H1 (cell line): Measurements from ENCODE around the gene UNC80. TPM values are rescaled to one million over a fixed set of nuclear protein-coding genes. Genes with fewer than 3 reads are reported as not detected.

ENCODE experiments used
- CTCF ChIA-PET: fragments of 300-600 bp; sonication (Branson Sonifier 250); formaldehyde crosslinking; loops from one replicate; lab custom pipeline; 2021; ENCODE audit not compliant: partially characterized antibody; lab: Charles Lee
- POLR2A ChIA-PET: fragments of 300-600 bp; sonication (Branson Sonifier 250); formaldehyde crosslinking; loops from one replicate; lab custom pipeline; 2021; ENCODE audit warnings: inconsistent platforms; ENCODE audit not compliant: partially characterized antibody; lab: Charles Lee
- DNase-seq, 2 experiments: peaks; one replicate each; pipeline versions ENCODE4 v3.0.0 to v3.0.0-alpha.2; 2010 to 2022; ENCODE audit warnings: low spot score in 2 of 2, low read depth in 1 of 2, mixed read lengths in 1 of 2
- FAIRE-seq: peaks from 2 replicates; lab custom pipeline; 2011; peaks lifted over from hg19 to GRCh38; lab: Jason Lieb, UNC
- H2AFZ ChIP-seq: 2 replicates; pipeline ENCODE4 v1.8.1; 2012; ENCODE audit warnings: low read length, inconsistent platforms
- H2AK5ac ChIP-seq: 2 replicates; pipeline ENCODE4 v1.6.1; 2013; ENCODE audit warnings: low read depth, low read length
- H2BK120ac ChIP-seq: replicated peaks from 2 replicates; pipeline ENCODE3; 2013; ENCODE audit warnings: low read depth, low read length, inconsistent platforms
- H2BK12ac ChIP-seq: 2 replicates; pipeline ENCODE4 v1.6.1; 2013; ENCODE audit warnings: low read depth, low read length
- H2BK15ac ChIP-seq: 2 replicates; pipeline ENCODE4 v1.6.1; 2013; ENCODE audit warnings: low read length
- H2BK20ac ChIP-seq: 2 replicates; pipeline ENCODE4 v1.6.1; 2013; ENCODE audit warnings: low read length
- H2BK5ac ChIP-seq: 2 replicates; pipeline ENCODE4 v1.6.1; 2013; ENCODE audit warnings: low read depth, low read length
- H3K14ac ChIP-seq: 2 replicates; pipeline ENCODE4 v1.6.1; 2013; ENCODE audit warnings: inconsistent platforms; ENCODE audit not compliant: insufficient read length
- H3K18ac ChIP-seq: 2 replicates; pipeline ENCODE4 v1.6.1; 2013; ENCODE audit warnings: low read length; ENCODE audit errors: extremely low read depth
- H3K23ac ChIP-seq: 2 replicates; pipeline ENCODE4 v1.6.1; 2013; ENCODE audit warnings: inconsistent platforms; ENCODE audit not compliant: insufficient read length
- H3K23me2 ChIP-seq: 2 replicates; pipeline ENCODE4 v1.6.1; 2013; ENCODE audit warnings: low read depth, low read length
- H3K27ac ChIP-seq: 2 replicates; pipeline ENCODE4 v1.6.1; 2011; ENCODE audit warnings: low read depth, low read length, inconsistent platforms
- H3K27me3 ChIP-seq, 4 experiments: replicated peaks in 1 of 4; 1 replicate in 1 of 4; 2 replicates in 3 of 4; pipeline versions ENCODE4 v1.6.1 to v1.8.1; 2011 to 2013; ENCODE audit warnings: low read length in 3 of 4, mild to moderate bottlenecking in 3 of 4, inconsistent platforms in 2 of 4, mixed read lengths in 2 of 4, moderate library complexity in 1 of 4; ENCODE audit not compliant: control insufficient read depth in 3 of 4, insufficient read depth in 3 of 4; ENCODE audit errors: extremely low read depth in 1 of 4
- H3K36me3 ChIP-seq, 4 experiments: 2 replicates each; pipeline versions ENCODE4 v1.6.1 to v1.8.1; 2011 to 2013; ENCODE audit warnings: mild to moderate bottlenecking in 4 of 4, low read length in 3 of 4, moderate library complexity in 2 of 4, control low read depth in 1 of 4, inconsistent platforms in 1 of 4; ENCODE audit not compliant: insufficient read depth in 4 of 4, control insufficient read depth in 2 of 4
- H3K4ac ChIP-seq: replicated peaks from 2 replicates; pipeline ENCODE3; 2013; ENCODE audit warnings: low read length, low read depth, mixed read lengths, inconsistent platforms; ENCODE audit not compliant: insufficient read length
- H3K4me1 ChIP-seq, 4 experiments: replicated peaks in 1 of 4; 1 replicate in 1 of 4; 2 replicates in 3 of 4; pipeline versions ENCODE4 v1.6.1 to v1.8.1; 2011 to 2013; ENCODE audit warnings: low read length in 3 of 4, inconsistent platforms in 2 of 4, mixed read lengths in 1 of 4; ENCODE audit not compliant: insufficient read depth in 4 of 4, control insufficient read depth in 3 of 4
- H3K4me2 ChIP-seq, 2 experiments: 2 replicates each; pipeline versions ENCODE4 v1.6.1 to v1.8.1; 2011 to 2013; ENCODE audit warnings: low read depth in 2 of 2, low read length in 2 of 2, control low read depth in 1 of 2, inconsistent platforms in 1 of 2, mild to moderate bottlenecking in 1 of 2; ENCODE audit not compliant: insufficient read depth in 1 of 2
- H3K4me3 ChIP-seq, 4 experiments: fragments of 200-600, 300-600 bp in 1 of 4; sonication (generic), shearing (Covaris generic), sonication (Bioruptor Twin) in 1 of 4; 2 replicates each; pipeline versions ENCODE4 v1.5.1 to v1.8.1; 2011 to 2016; ENCODE audit warnings: low read length in 4 of 4, low read depth in 3 of 4, control low read depth in 2 of 4, inconsistent platforms in 2 of 4, mild to moderate bottlenecking in 2 of 4, mixed read lengths in 1 of 4, moderate library complexity in 1 of 4; ENCODE audit not compliant: insufficient read depth in 2 of 4; ENCODE audit errors: extremely low read depth in 1 of 4
- H3K56ac ChIP-seq: replicated peaks from 2 replicates; pipeline ENCODE3; 2013; ENCODE audit warnings: low read depth, mild to moderate bottlenecking, mixed read lengths, low read length, inconsistent platforms; ENCODE audit not compliant: insufficient read length
- H3K79me1 ChIP-seq: 2 replicates; pipeline ENCODE4 v1.6.1; 2013; ENCODE audit warnings: low read depth, low read length, control low read depth
- H3K79me2 ChIP-seq, 2 experiments: 2 replicates each; pipeline versions ENCODE4 v1.6.1 to v1.8.1; 2012 to 2013; ENCODE audit warnings: low read length in 2 of 2, mild to moderate bottlenecking in 2 of 2, inconsistent platforms in 1 of 2; ENCODE audit not compliant: insufficient read depth in 2 of 2, control insufficient read depth in 1 of 2
- H3K9ac ChIP-seq, 4 experiments: replicated peaks in 1 of 4; 1 replicate in 1 of 4; 2 replicates in 3 of 4; pipeline versions ENCODE4 v1.6.1 to v1.8.1; 2011 to 2013; ENCODE audit warnings: low read depth in 3 of 4, low read length in 3 of 4, control low read depth in 2 of 4, mild to moderate bottlenecking in 2 of 4, moderate library complexity in 2 of 4, inconsistent platforms in 1 of 4; ENCODE audit errors: extremely low read depth in 1 of 4
- H3K9me3 ChIP-seq, 2 experiments: 2 replicates each; pipeline versions ENCODE4 v1.6.1 to v1.8.1; 2012 to 2013; ENCODE audit warnings: mild to moderate bottlenecking in 2 of 2, moderate library complexity in 2 of 2, control low read depth in 1 of 2, inconsistent platforms in 1 of 2, low read depth in 1 of 2, low read length in 1 of 2, mixed read lengths in 1 of 2; ENCODE audit not compliant: insufficient read depth in 2 of 2
- H4K20me1 ChIP-seq, 2 experiments: replicated peaks in 1 of 2; 2 replicates each; pipeline versions ENCODE3 to v1.8.1; 2011 to 2013; ENCODE audit warnings: inconsistent platforms in 2 of 2, low read length in 2 of 2, mild to moderate bottlenecking in 1 of 2; ENCODE audit not compliant: insufficient read depth in 2 of 2, control insufficient read depth in 1 of 2
- H4K5ac ChIP-seq: 2 replicates; pipeline ENCODE4 v1.6.1; 2013; ENCODE audit warnings: low read length, low read depth, mixed read lengths, inconsistent platforms; ENCODE audit not compliant: insufficient read length
- H4K8ac ChIP-seq: 2 replicates; pipeline ENCODE4 v1.8.0; 2013; ENCODE audit warnings: mild to moderate bottlenecking, moderate library complexity, low read length, inconsistent platforms; ENCODE audit not compliant: insufficient read depth; ENCODE audit errors: extremely low read depth
- H4K91ac ChIP-seq: replicated peaks from 2 replicates; pipeline ENCODE3; 2013; ENCODE audit warnings: low read length, mixed read lengths, inconsistent platforms; ENCODE audit not compliant: insufficient read length
- BCL11A ChIP-seq, 2 experiments: IDR thresholded peaks; one replicate each; pipeline ENCODE4 v1.6.1; 2011; ENCODE audit warnings: low read depth in 2 of 2, low read length in 2 of 2, mild to moderate bottlenecking in 2 of 2
- CBX5 ChIP-seq: fragments of 300-800, 300-1000 bp; sonication (generic); IDR thresholded peaks from 2 replicates; pipeline ENCODE4 v1.7.1; 2016; ENCODE audit warnings: antibody characterized with exemption, low read length, low read depth
- CEBPB ChIP-seq: IDR thresholded peaks from 2 replicates; pipeline ENCODE4 v1.6.1; 2012; ENCODE audit warnings: low read depth, low read length
- EZH2 ChIP-seq: fragments of 200-600 bp; sonication (generic); IDR thresholded peaks from 2 replicates; pipeline ENCODE4 v1.7.1; 2012; ENCODE audit warnings: low read depth, mild to moderate bottlenecking, moderate library complexity, low read length, inconsistent platforms; ENCODE audit not compliant: severe bottlenecking
- FOSL1 ChIP-seq: IDR thresholded peaks from 2 replicates; pipeline ENCODE4 v1.6.1; 2011; ENCODE audit warnings: mild to moderate bottlenecking, low read depth, low read length, moderate library complexity; ENCODE audit not compliant: insufficient read depth
- GABPA ChIP-seq: IDR thresholded peaks from 2 replicates; pipeline ENCODE4 v1.6.1; 2011; ENCODE audit warnings: mild to moderate bottlenecking, low read length, moderate library complexity, borderline replicate concordance; ENCODE audit not compliant: insufficient read depth
- HDAC6 ChIP-seq: IDR thresholded peaks from one replicate; pipeline ENCODE4 v1.7.1; 2012; ENCODE audit warnings: low read depth, mild to moderate bottlenecking, inconsistent platforms, low read length, moderate library complexity
- JUND ChIP-seq: IDR thresholded peaks from 2 replicates; pipeline ENCODE4 v1.6.1; 2011; ENCODE audit warnings: mild to moderate bottlenecking, improper control_type of control experiment, low read length
- KDM1A ChIP-seq: fragments of 200-600, 300-600 bp; sonication (generic); IDR thresholded peaks from 2 replicates; pipeline ENCODE4 v1.7.1; 2016; ENCODE audit warnings: mild to moderate bottlenecking, low read length, borderline replicate concordance
- KDM4A ChIP-seq: IDR thresholded peaks from one replicate; pipeline ENCODE4 v1.7.1; 2012; ENCODE audit warnings: low read depth, mild to moderate bottlenecking, moderate library complexity, low read length, inconsistent platforms; ENCODE audit not compliant: severe bottlenecking
- NANOG ChIP-seq: IDR thresholded peaks from 2 replicates; pipeline ENCODE4 v1.6.1; 2011; ENCODE audit warnings: low read length, low read depth, mild to moderate bottlenecking, inconsistent platforms; ENCODE audit not compliant: insufficient read depth, poor library complexity, severe bottlenecking
- POLR2A ChIP-seq, 2 experiments: IDR thresholded peaks; 1 replicate in 1 of 2; 2 replicates in 1 of 2; pipeline ENCODE4 v1.6.1; 2011; ENCODE audit warnings: low read depth in 2 of 2, low read length in 2 of 2, mild to moderate bottlenecking in 2 of 2; ENCODE audit errors: control extremely low read depth in 1 of 2
- POU5F1 ChIP-seq: IDR thresholded peaks from 2 replicates; pipeline ENCODE4 v1.6.1; 2011; ENCODE audit warnings: low read depth, mild to moderate bottlenecking, low read length, moderate library complexity
- TEAD4 ChIP-seq: IDR thresholded peaks from 2 replicates; pipeline ENCODE4 v1.6.1; 2012; ENCODE audit warnings: low read depth, low read length, inconsistent platforms, mixed read lengths
- YY1 ChIP-seq: IDR thresholded peaks from 2 replicates; pipeline ENCODE4 v1.6.1; 2011; ENCODE audit warnings: low read depth, mild to moderate bottlenecking, low read length
- polyA plus RNA-seq, 7 experiments: library from polyadenylated mRNA; depleted of rRNA in 3 of 7; stranded (reverse) in 5 of 7; unstranded in 2 of 7; fragments of >200 nt in 5 of 7; fragments of 200-250 nt in 2 of 7; gene quantifications; 1 replicate in 5 of 7; 2 replicates in 1 of 7; 4 replicates in 1 of 7; pipeline versions ENCODE4 v1.2.1 to v1.2.3, GENCODE V29; 2011 to 2013; ENCODE audit warnings: missing spikeins in 2 of 7, mixed read lengths in 2 of 7
- total RNA-seq: library from RNA; stranded (reverse); fragmentation: NEBNext Ultra II Directional; extraction: Animal tissue kit (Norgen Biotek cat#: 25700); gene quantifications from 2 replicates; pipeline ENCODE4 v1.2.1, GENCODE V29; 2021

Gene UNC80
- total and polyA plus RNA-seq, 2 of the 8 experiments (the other 6 are each of a cell fraction or from before 2014, with no cell fraction given), result 0.53 to 0.56 TPM

DNA sequence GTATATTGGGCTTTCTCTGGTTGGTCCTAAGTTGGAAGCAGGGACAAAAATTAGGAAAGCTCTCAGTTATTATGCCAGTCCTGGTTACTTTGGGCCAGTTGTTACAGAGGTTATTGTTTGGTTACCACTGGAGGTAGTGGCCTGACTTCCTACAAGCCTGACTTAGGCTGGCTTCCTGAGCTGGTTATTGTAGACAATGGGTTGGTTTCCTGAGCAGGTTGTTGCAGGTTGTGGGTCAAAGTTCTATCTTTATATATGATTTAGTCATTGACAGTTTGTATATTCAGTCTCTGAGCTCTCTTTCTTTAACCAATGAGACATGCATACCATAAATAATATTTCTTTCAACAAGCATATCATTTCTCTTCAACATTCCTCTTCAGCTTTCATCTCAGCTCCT, 172.1 kb downstream of the UNC80 start:
- no peak overlapping the region for H2AK5ac ChIP-seq
- no peak overlapping the region for H2BK12ac ChIP-seq
- no peak overlapping the region for H3K14ac ChIP-seq
- no peaks in the 10 kb centered on the region for H3K36me3 ChIP-seq
- no peak overlapping the region for H3K4me2 ChIP-seq
- no peaks in the 10 kb centered on the region for H3K79me2 ChIP-seq
- no peak overlapping the region for H3K9ac ChIP-seq
- no peak overlapping the region for H2BK5ac ChIP-seq
- H3K27me3 ChIP-seq, result no peaks in the 10 kb centered on the region
- no peak overlapping the region for H2BK15ac ChIP-seq
- ChIA-PET CTCF (interaction anchor here (0.7 to 1.2 kb wide), 4 partner anchors 12 to 34 kb away, joined by 3 to 4 read pairs (median 3); no protein-coding TSS in a partner anchor), POLR2A (interaction anchor here (0.6 kb wide), 1 partner anchor 1556 kb away, joined by 3 read pairs; no protein-coding TSS in a partner anchor)
- H3K4ac ChIP-seq, result no peak overlapping the region
- no peaks in the 10 kb centered on the region for H3K9me3 ChIP-seq
- peaks cover 0 to 4% (median 0%) of the 10 kb centered on the region in 4 experiments; a peak in 1 of 7 replicates for H3K4me1 ChIP-seq
- no peak overlapping the region for H3K4me3 ChIP-seq
- FAIRE-seq, result no peak
- H4K91ac ChIP-seq, result no peak overlapping the region
- no peaks in the 10 kb centered on the region for H3K23me2 ChIP-seq
- no peak overlapping the region for H2BK20ac ChIP-seq
- no peak overlapping the region for H3K27ac ChIP-seq
- H3K79me1 ChIP-seq, result no peaks in the 10 kb centered on the region
- H4K8ac ChIP-seq, result no peak overlapping the region
- no peak for DNase-seq
- no peak overlapping the region for H2AFZ ChIP-seq
- H3K18ac ChIP-seq, result no peak overlapping the region
- TF ChIP-seq YY1 (no peak), TEAD4 (no peak), NANOG (no peak), KDM1A (no peak), HDAC6 (no peak), GABPA (no peak), POLR2A (IDR thresholded peaks at IDR 0.05; ENCODE audit: control extremely low read depth in 1 of 2, low read depth in 2 of 2, low read length in 2 of 2) (no peak), CEBPB (no peak), FOSL1 (no peak), CBX5 (no peak), JUND (no peak), EZH2 (no peak), KDM4A (no peak), BCL11A (IDR thresholded peaks at IDR 0.05; ENCODE audit: low read depth in 2 of 2, low read length in 2 of 2) (no peak), POU5F1 (no peak)
- H4K20me1 ChIP-seq, result no peaks in the 10 kb centered on the region
- H2BK120ac ChIP-seq, result no peak overlapping the region
- no peak overlapping the region for H3K23ac ChIP-seq
- H4K5ac ChIP-seq, result no peak overlapping the region
- H3K56ac ChIP-seq, result no peak overlapping the region
